Activated T-cell treated with anti-CD3 and anti-CD28 coated beads for 4 hours (primary cell): ENCODE data around the gene CCDC97.
A peak's percentile ranks its signal among the peaks of the same experiment; 100 is the strongest.

ENCODE experiments used
- DNase-seq: peaks from one replicate; pipeline ENCODE4 v3.0.0-alpha.2; 2020

The CCDC97 gene

DNA sequence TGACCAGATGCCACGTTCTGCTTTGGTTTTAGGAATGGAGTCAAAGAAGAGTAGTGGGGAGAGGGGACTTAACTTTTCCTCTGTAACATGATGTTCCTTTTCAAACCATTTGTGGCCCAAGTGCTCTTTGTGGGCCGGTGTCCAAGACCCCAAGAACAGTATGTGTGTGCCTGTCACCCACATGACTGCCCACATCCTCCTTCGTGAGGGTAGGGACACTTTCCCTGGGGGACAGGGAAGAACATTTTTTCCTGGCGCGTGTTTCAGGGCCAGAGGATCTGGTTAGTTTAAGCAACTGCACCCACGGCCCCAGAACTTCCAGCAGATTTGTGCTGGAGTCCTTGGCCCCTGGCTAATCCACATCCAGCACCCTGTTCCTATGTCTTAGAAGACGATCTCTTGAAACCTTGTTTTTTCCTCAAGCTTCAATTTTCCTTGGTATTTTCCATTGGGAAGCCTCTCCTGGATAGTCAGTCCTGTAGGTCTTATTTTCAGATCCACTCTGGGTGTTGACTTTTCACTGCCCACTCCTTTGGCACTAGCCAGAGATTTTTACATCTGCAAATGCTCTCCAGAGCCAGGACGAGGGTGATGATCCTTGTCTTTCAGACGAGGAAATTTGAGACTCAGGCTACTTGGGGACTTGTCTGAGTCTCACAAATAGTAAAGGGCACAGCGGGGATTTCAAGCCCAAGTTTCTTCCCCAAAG is 10.8 kb upstream of the CCDC97 start:
- DNase-seq, result no peak

DNA sequence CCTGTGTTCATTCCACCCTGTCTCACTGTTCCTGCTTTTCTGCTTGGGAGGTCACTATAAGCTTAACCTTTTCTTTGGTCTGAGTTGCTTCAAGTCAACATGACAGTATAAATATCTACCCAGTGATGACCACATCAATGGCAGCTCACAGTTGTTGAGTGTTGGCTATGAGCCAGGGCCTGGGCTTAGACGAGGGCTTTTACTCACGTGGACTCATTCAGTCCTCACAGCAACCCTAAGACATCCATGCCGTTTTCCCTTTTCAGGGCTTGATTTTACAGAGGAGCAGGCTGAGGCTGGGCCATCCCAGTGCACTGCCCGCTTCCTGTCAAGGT is 10.2 kb upstream of the CCDC97 start:
- DNase-seq, result no peak

- no peak for DNase-seq
These were observed 9.4 kb upstream of the CCDC97 start for GRCh38 chr19:41300555-41300954.

- DNase-seq, result peak; percentile 47
These were observed 7.2 kb upstream of the CCDC97 start for GRCh38 chr19:41302624-41303351.

DNA sequence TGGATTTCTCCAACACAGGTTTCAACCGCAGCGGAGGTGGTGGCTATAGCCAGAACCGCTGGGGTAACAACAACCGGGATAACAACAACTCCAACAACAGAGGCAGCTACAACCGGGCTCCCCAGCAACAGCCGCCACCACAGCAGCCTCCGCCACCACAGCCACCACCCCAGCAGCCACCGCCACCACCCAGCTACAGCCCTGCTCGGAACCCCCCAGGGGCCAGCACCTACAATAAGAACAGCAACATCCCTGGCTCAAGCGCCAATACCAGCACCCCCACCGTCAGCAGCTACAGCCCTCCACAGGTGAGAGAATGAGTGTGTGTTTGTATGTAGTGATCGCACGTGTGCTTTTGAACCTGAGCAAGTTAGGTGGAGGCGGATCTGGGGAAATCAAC is 6.0 kb upstream of the CCDC97 start:
- DNase-seq, result no peak

DNA sequence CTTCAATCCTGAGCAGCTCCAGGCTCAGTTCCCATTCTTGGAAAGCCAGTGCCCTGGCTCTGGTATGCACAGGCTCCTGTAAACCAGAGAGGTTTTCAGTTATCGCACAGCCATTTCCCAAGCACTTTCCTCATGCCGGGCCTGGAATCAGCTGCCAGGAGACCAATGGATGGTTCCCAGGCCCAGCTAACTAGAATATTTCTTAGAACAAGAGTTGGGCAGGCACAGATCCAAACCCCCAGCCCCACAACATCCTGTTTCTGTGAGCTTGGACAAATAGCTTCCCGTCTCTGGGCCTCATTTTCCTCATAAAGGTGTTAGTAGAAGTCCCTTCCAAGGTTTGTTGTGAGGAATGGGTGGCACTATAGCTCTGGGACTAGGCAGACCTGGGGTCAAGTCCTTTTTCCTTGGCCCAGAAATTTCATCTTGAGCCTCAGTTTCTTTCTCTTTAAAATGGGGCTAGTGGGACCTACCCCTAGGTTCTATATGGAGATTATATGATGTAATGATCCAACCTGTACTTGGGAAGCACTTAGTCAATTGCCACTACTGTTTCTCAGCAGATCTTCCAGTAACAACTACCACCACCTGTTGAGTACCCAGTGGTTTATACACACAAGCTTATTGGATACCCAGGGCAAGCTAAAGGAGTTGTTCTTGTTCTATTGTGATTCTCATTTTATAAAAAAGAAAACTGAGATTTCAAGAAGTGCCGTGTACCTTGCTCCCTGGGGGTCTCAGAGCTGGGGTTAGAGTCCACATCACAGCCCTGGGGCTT is 5.1 kb upstream of the CCDC97 start:
- no peak for DNase-seq

DNA sequence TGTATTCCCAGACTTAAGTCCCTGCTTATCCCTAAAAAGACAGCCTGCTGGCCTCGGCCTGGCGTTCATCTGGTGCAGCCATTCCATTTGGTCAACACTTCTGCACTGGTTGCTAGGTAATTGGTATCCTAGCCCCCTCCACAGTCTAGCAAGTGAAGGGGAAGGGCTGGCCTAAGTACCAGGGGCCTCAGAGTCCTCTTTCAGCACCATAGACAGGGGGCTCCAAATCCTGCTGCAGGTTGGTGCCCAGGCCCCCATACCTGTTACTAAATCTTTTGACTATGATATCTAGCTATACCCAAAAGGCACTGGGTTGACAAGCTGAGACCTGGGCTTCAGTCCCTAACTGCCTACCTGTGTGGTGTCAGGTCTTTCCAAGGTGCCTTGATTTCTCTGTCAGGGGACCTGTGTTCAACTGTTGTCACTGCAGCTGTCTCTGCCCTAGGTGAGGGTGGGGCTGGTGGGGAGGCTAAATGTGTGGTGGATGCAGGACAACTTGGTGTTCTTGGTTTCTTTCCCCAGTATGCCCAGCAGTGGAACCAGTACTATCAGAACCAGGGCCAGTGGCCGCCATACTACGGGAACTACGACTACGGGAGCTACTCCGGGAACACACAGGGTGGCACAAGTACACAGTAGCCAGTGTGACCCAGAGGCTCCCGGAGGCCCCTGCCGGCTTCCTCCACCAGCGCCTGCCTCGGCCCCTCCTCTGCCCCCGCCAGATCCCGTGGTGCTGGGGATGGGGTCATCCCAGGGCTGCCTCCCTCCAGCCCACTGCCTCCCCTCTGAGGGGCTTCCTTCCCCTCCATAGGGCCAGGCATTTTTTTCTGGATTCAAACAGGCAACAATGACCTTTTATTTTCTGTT is 3.8 kb upstream of the CCDC97 start:
- DNase-seq, result no peak

GRCh38 chr19:41307090-41307875 is 2.7 kb upstream of the CCDC97 start:
- no peak for DNase-seq

- no peak for DNase-seq
These were observed 2.0 kb upstream of the CCDC97 start for GRCh38 chr19:41307954-41308449.

DNA sequence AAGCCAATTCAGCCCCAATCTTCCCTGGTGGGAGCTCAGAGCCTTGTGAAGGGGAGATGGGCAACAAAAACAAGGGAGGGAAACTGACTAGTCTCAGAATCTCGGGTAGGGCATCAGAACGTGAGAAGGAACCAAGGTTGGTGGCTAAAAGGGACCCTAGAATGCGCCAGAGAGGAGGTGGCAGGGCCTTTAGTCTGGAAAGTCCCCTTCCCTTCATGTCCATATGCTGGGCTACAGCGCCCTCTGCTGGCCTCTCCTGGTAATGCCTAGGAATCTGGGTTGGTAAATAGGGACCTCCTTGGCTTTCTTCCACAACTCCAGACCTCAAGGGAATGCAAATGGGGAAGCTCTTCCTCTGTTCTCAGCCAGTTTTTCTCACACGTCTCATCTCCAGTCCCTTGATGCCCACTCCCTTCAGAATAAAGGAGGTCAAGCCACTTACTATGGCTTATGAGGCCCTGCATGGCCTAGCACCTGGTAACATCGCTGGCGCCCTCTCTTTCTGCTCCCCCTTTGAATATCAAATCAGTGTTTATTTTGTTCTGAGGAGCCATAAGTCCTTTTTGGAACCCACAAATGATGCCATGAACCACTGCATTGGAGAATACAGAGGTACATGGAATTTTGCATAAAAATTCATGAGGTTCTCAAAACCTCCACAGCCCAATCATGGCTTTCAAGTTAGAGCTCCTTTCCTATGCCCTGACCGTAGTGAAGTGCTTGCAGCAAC is 1.4 kb upstream of the CCDC97 start:
- peak; percentile 96 for DNase-seq

DNA sequence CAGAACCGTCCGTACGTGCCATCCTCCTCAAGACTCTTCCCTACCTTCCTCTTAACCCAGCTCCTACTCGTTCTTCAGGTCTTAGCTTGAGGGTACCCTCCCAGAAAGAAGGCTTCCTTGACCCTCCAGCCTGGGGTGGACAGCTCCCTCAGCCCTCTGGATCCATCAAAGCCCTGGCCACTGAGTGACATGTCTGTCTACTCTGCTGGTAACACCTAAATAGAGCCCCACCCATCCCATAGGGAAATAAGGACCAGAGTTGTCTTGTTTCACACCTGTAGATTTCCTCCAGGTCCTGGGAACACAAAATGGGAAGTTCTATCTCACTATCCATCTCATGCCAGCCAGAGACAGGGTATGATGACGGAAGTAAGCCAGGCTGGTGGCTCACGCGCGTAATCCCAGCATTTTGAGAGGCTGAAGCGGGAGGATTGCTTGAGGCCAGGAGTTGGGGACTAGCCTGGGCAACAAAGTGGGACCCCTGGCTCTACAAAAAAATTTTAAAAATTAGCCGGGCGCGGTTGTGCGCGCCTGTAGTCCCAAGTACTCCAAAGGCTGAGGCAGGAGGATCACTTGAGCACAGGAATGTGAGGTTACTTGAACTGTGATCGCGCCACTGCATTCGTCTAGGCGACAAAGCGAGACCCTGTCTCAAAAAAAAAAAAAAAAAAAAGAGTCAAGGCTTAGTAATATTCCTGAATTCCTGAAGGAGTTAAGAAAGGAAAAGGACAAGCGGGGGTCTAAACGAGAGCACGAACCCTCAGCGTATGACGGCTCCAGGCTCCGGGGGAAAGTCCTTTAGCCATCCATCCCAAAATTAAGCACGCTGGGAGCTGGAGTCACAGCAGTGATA is 566 bp upstream of the CCDC97 start:
- DNase-seq, result no peak

GRCh38 chr19:41311072-41311471 is 1.1 kb downstream of the CCDC97 start:
- DNase-seq, result no peak

- no peak for DNase-seq
These were observed 1.6 kb downstream of the CCDC97 start for GRCh38 chr19:41311613-41312012.

GRCh38 chr19:41316306-41316920 is 6.4 kb downstream of the CCDC97 start:
- no peak for DNase-seq

DNA sequence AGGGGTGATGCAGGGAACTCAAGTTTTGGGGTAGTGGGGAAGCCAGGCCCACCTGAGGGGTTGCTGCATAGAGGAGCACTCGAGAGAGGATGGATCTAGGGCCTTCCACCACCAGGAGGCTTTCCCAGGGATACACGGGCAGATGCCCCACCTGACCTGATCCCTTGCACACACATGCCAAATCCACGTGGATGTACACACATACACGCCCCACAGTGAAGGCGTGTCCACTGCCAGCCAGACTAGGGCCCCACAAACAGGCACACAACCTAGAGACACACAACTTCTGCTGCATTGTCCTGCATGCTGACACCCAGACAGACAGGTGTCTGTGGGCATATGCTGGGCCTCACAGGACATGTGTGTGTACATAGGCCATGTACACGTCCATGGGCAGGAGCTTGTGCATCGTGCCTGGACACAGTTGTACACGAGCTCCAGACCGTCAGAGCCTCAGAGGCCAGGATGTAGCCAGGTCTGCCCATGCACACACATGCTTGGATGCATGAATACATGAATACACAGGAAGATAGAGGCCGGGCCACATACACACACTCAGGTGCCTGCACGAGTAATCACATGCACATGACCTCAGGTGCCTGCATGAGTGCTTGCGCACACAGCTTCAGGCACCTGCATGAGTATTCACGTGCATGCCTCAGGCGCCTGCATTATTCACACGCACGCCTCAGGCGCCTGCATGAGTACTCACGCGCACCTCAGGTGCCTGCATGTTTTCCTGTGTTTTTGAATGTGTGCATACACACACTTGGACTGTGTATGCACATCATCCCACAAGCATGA is 8.9 kb downstream of the CCDC97 start:
- no peak for DNase-seq

- no peak for DNase-seq
These were observed 9.7 kb downstream of the CCDC97 start for GRCh38 chr19:41319500-41320184.

DNA sequence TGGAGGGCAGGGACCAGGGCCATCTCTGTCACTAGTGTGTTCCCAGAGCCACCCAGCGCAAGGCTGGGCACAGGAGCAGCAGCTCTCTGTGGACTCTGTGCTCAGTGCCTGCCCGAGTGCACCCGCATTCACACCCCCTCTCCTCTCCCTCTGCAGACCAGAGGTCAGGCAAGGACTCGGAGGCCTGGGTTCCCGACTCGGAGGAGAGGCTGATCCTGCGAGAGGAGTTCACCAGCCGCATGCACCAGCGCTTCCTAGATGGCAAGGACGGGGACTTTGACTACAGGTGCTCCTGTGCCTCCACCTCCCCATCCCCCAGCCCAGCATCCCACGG is 10.2 kb downstream of the CCDC97 start:
- DNase-seq, result no peak

- DNase-seq, result no peak
These were observed 10.6 kb downstream of the CCDC97 start for GRCh38 chr19:41320568-41320967.
